Measurements from ENCODE around the gene TAOK3. TPM values are rescaled to one million over a fixed set of nuclear protein-coding genes. Genes with fewer than 3 reads are reported as not detected.

TAOK3 gene
- total RNA-seq, 2 donors from 2014 or later, result 39.5 to 50.5 TPM

GRCh38 chr12:118102070-118102469, 270.6 kb downstream of the TAOK3 start:
- peaks cover 4% of the 10 kb centered on the region for H3K4me1 ChIP-seq
- H3K9ac ChIP-seq (ENCODE audit: low read depth in 2 of 2, low read length in 2 of 2), result peak overlapping the region in 1 of 2 donors; percentile 81
- no peaks in the 10 kb centered on the region for H3K27me3 ChIP-seq
- peak overlapping the region; percentile 89 for H3K27ac ChIP-seq
- TF ChIP-seq CTCF (IDR thresholded peaks at IDR 0.05), result no peak
- intact Hi-C loops (cut with DNase I), result loop anchor here (5.0 kb wide), 1 partner anchor 40 kb away; the partner anchor contains the start of gene WSB2
- peak; percentile 66 for DNase-seq
- H3K4me3 ChIP-seq, result no peak overlapping the region
- no peaks in the 10 kb centered on the region for H3K9me3 ChIP-seq
- no peaks in the 10 kb centered on the region for H3K36me3 ChIP-seq

DNA sequence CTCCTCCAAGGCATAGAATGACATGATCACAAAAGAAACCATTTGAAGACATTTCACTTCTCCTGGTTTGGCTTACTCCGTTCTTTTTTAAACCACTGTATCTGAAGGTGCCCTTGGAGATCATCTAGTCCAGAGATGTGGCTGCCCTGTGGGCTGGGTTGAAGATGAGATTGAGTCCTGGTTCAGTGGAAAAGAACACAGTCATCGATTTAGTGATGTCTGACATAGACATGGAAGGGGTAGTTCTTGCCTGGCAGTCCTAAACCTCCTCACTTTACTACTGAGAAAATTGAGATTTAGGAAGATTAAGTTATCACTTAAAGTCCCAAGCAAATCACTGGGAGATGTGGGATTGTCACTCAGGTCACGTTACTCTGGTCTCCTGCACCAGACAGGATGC, 271.7 kb downstream of the TAOK3 start:
- H3K27me3 ChIP-seq, result no peaks in the 10 kb centered on the region
- no peaks in the 10 kb centered on the region for H3K9me3 ChIP-seq
- no peak overlapping the region for H3K4me3 ChIP-seq
- intact Hi-C loops (cut with DNase I), result loop anchor here (5.0 kb wide), 1 partner anchor 39 kb away; the partner anchor contains the start of gene WSB2
- H3K9ac ChIP-seq (ENCODE audit: low read depth in 2 of 2, low read length in 2 of 2), result no peak overlapping the region
- no peak overlapping the region for H3K27ac ChIP-seq
- peaks cover 4% of the 10 kb centered on the region for H3K4me1 ChIP-seq
- no peaks in the 10 kb centered on the region for H3K36me3 ChIP-seq
- no peak for DNase-seq
- TF ChIP-seq CTCF (IDR thresholded peaks at IDR 0.05), result no peak

Other genes with a start within 250 kb of the TAOK3 start
- gene PEBP1, start 236.8 kb downstream of the TAOK3 start, total RNA-seq, result 100 to 1,000 TPM; 211 to 215 TPM
- 10 to 100 TPM; 42.0 to 51.8 TPM for gene SUDS3, start 3.6 kb upstream of the TAOK3 start, total RNA-seq

All from colonic mucosa (tissue), 4 donors.